Cortex of kidney (tissue), 1 donor: ENCODE results near the gene WDR74.
"Not testable (repeated sequence)": the region's sequence is repeated elsewhere in the genome, so short reads cannot be mapped to it uniquely, and the experiment has no call there.

Experiments
- DNase-seq: peaks from one replicate; lab custom pipeline; 2025; lab: John Stamatoyannopoulos, UW

Gene WDR74

GRCh38 chr11:62860835-62861563 is 21.6 kb upstream of the WDR74 start:
- no peak for DNase-seq

GRCh38 chr11:62859281-62859703 is 19.9 kb upstream of the WDR74 start:
- not testable (repeated sequence) for DNase-seq

- no peak for DNase-seq
These were observed 18.8 kb upstream of the WDR74 start for GRCh38 chr11:62858201-62858600.

GRCh38 chr11:62857541-62857982 is 18.2 kb upstream of the WDR74 start:
- DNase-seq, result no peak

GRCh38 chr11:62856333-62856895 is 17.0 kb upstream of the WDR74 start:
- no peak for DNase-seq

GRCh38 chr11:62855571-62856332 is 16.4 kb upstream of the WDR74 start:
- DNase-seq, result peak; percentile 59

- no peak for DNase-seq
These were observed 15.6 kb upstream of the WDR74 start for GRCh38 chr11:62854825-62855570.

- no peak for DNase-seq
These were observed 14.8 kb upstream of the WDR74 start for GRCh38 chr11:62854013-62854824.

GRCh38 chr11:62853279-62853965 is 14.0 kb upstream of the WDR74 start:
- DNase-seq, result no peak

GRCh38 chr11:62852523-62853188 is 13.3 kb upstream of the WDR74 start:
- no peak for DNase-seq

- no peak for DNase-seq
These were observed 12.6 kb upstream of the WDR74 start for GRCh38 chr11:62851807-62852522.

GRCh38 chr11:62850911-62851806 is 11.8 kb upstream of the WDR74 start:
- no peak for DNase-seq

GRCh38 chr11:62847767-62848314 is 8.5 kb upstream of the WDR74 start:
- DNase-seq, result no peak

GRCh38 chr11:62846177-62846576 is 6.8 kb upstream of the WDR74 start:
- no peak for DNase-seq

GRCh38 chr11:62844154-62844553 is 4.8 kb upstream of the WDR74 start:
- DNase-seq, result no peak

- no peak for DNase-seq
These were observed 4.1 kb upstream of the WDR74 start for GRCh38 chr11:62843466-62843865.

- DNase-seq, result not testable (repeated sequence)
These were observed 3.5 kb upstream of the WDR74 start for GRCh38 chr11:62842891-62843290.

- DNase-seq, result no peak
These were observed 2.9 kb upstream of the WDR74 start for GRCh38 chr11:62842171-62842741.
